Activated CD8-positive, alpha-beta memory T cell treated with anti-CD3 and anti-CD28 coated beads, Interleukin-2, amount 50 U/mL, for 48 hours (primary cell): ENCODE measurements around the gene PKD1.

Source experiments
- DNase-seq: peaks from one replicate; pipeline ENCODE4 v3.0.0-alpha.2; 2020

The PKD1 gene

DNA sequence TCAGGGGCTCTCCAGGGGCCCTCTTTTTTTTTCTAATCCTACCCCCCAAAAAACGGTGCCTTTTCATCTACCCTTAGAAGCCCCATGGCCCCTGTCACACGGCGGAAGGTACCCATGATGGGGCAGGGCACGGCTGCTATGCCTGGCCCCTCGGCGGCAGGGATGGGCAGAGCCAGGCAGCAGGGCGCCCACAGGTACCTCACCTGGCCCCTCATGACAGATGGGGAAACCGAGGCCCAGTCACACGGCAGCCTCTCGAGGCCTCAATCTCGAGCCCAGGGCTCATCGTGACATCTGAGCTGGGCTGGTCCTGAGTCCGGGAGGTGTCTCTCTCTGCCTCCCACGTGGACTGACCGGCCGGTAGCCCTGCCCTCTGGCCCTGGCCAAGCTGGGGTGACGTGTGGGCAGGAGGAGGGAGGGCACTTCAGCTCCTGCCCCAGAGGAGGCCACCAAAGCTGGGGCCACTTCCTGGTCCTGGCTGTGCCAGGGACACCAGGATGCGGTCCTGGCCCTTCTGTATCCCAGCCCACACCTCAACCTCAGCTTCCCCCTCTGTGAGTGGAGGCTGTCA, 31.5 kb upstream of the PKD1 start:
- no peak for DNase-seq

DNA sequence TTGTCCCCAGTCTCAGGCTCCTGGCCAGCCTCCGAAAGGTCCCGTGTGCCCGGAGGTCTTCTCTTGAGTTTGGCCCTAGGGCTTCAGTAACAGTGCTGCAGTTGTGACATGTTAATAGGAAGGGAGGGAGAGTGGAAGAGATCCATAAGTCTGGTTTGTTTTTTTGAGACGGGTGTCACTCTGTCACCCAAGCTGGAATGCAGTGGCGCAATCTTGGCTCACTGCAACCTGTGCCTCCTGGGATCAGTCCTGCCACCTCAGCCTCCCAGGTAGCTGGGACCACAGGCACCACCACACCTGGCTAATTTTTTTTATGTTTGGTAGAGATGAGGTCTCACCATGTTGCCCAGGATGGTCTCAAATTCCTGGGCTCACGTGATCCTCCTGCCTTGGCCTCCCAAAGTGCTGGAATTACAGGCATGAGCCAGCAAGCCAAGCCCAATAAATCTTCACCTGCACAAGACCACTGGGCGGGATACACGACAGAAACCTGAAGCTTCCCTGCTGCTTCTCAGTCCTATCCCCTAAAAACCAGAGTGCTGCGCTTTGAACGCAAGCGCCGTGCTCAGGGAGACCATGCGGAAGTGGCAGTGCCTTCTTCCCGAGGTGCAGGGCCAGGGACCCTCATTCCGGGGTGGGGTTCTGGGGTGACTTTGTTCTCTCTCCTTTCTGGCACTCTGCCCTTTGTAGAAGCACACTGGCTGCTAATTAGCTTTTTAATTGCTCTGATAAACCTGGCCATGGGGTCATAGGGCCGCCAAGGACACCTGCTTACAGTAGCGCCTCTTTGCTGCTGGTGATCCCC, 30.8 kb upstream of the PKD1 start:
- no peak for DNase-seq

DNA sequence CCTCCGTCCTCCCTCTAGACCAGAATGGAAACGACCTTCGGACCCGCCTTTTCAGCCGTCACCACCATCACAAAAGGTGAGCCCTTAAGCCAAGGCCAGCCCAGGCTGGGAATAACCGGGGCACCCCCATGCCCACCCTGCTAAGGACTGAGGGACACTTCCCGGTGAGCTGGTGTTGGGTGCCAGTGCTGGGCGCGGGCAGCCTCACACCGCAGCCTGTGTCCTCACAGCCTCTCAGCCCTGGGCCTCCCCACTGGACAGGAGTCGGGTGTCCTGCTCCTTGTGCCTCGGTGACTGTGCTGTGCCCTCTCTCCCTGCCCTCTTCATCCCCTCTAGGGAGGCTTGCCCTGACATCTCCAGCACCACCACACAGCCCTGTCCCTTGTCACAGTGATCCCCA, 30.2 kb upstream of the PKD1 start:
- DNase-seq = no peak

DNA sequence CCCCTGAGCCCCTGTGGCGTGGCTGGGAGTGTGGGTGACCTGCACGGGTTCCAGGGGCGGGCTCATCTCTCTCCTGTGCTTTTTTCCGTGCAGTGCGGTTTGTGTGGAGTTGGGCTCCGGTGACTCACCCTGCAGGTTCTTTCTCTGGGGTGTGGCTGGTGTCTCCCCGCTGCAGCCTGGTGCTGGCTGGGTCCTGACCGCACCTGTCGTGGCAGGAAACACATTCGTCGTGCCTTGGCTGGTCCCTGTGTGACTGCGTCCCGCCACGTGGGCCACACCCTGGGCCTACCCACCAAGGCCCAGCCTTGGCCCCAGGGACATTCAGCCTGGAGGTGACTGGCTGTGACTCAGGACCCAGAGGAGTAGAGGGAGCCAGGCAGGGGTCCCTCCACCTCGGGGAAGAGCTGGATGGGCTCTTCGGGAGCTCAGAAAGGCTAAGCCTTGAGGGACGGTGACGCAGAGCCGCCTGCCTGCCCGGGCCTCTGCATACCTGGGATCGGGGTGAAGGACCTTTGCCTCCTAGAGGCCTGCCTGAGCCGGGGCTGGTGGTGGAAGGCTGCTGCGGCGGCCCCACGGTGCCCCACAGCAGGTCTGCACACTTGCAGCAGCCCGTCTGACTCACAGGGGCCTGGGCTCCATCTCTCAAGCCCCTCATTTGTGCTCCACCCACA, 27.6 kb upstream of the PKD1 start:
- DNase-seq = no peak

DNA sequence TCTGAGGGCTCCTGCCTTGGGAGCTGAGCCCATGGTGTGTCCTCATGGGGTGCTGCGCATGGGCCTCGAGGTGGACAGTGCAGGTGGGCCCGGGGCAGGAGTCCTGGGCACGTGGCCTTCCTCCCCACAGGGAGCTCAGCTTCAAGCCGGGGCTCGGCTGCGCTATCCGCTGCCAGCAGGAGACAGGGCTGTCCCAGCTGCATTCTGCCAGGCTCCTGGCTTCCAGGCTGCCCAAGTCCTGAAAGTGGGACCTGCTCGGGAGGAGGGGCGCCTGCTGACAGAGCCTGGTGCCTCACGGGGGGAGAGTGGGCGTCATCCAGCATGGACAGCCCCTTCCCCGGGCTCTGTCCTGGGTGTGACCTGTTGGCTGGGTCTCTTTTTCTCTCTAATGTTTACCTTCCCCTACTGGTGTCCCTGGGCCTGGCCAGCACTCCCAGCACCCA, 27.0 kb upstream of the PKD1 start:
- DNase-seq = no peak

DNA sequence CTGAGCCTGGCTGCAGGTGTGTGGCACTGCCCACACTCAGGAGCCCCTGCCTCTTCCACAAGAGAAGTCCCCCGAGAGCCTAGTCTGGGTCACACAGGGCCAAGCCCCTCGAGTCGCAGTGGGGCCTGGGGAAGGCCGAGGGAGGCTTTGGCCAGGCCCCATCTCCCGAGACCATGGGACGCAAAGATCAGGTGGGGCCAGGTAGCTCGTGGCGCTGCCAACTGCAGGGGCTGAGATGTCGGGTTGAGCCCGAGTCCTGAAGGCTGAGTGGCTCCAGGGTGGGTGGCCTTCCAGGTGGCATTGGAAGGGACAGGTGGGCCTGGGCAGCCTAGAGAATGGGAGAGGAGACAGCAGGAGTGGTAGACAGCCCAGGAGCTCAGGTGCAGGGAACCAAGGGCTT, 26.2 kb upstream of the PKD1 start:
- DNase-seq = no peak

DNA sequence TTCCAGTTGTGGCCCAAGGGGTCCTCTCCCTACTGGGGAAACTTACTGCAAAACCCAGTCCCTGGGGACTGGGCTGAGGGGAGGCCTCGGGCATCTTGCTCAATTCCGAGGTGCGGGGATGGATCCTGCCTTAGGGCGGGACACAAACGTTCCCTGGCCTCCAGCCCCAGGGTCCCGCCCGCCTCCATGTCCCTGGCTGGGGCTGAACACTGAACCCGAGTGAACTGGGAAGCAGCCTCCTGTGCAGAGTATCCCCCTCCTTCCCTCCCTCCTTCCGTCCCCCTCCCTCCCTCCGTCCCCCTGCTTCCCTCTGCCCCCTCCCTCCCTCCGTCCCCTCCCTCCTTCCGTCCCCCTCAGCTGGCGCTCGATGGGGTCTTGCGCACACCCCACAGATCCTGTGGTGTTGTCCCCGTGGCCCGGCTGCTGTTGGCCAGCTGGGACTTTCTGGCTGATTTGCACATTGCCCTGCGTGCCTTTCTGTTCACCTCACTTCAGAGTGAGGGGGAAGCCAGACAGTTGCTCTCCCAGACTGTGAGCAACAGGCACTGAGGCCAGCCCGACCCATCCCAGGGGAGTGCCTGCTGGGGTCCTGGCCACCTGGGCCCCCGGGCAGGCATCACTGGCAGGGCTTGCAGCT, 25.3 kb upstream of the PKD1 start:
- DNase-seq = no peak

DNA sequence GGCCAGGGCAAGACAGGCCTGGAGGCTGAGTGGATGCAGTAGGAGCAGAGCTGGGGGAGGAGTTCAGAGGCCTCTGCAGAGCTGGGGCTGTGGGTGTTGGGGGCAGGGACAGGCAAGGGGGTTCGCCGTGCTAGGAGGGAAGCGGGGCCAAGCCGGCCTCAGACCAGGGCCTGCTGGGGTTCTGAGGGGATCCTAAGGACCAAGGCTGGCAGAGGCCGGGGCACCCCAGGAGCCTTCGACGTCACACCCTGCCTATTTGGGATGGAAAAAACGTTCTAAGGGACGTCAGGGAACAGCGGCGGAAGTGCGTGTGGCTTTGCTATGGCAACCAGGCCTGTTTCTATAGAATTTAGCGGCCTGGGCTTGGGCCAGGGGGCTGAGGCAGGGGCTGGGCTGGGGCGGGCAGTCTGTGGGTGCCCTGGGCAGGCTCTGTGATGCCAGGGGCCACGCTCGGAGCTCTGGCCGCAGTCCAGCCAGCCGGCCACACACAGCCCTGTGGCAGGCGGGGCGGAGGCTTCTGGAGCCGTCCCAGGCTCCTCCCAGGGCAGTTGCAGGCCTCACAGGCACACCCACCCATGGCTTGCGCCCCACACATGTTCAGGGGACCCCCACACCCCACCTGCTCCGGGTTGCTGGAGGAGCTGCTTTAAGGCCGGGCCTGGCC, 23.6 kb upstream of the PKD1 start:
- DNase-seq = no peak

DNA sequence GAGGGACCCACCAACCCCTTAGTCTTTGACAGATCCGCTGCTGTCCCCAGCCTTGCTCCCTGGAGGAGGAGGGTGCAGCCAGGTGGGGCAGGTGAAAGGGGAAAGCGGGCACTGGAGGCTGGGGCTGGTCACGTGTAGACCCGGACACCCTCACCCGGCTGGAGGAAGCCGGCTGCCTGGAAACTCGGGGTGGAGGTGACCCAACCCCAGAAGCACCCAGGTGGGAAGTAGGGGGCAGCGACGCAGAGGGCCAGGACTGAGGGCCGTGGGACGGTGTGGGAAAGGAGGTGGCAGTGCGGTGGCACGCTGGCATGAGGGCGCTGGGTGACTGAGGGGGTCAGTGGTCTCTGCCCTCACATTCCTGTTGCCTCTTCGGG, 22.6 kb upstream of the PKD1 start:
- DNase-seq = no peak

DNA sequence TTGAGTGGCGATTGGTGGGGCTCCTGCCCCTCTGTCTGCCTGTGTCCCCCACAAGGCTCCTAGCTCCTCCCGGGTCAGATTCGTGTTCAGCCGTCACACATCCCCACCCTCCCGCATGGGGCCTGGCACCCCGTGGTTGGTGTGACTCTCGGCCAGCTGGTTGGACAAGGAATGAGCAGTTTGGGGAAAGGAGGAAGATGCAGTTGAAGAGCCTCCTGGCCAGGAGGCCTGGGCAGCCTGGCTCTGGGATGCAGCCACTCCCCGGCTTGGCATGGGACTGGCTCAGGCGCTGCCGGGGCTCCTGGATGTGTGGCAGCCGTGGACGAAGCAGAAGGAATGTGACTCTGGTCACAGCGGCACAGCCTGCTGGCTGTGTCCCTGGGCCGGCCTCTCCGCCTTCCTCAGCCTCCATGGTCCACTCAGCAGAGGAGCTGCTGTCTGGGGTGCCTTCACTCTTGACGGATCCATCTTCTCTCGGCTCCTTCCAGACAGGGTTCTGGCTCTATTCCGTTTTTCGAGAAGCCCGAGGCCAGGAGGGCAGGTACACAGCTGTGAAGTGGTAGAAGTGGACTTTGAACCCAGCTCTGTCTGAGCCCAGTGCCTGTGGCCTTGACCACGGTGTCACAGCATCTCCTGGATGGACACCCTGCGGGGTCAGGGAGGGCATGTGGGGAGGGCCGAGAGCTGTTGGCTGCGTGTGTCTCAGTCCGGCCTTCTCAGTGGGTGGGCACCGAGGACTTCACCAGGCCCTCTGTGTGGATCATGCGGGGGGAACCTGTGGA, 22.0 kb upstream of the PKD1 start:
- DNase-seq = no peak

DNA sequence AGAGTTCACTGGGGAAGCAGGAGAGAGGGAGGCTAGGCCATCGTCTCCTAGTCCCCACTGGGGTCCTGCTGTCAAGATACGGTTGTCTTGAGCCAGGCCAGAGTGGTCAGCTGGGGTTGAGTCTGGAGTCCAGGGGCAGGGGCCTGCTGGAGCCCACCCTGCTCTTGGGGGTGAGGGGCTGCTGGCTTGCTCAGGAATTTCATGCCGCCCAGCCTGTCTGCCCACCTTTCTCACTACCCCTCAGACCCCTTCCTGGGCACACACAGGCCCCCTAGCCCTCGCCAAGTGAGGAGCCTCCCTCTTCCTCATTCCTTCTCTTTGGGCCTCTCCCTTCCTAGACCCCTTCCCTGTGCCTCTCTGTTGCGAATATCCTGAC, 21.1 kb upstream of the PKD1 start:
- DNase-seq = no peak

DNA sequence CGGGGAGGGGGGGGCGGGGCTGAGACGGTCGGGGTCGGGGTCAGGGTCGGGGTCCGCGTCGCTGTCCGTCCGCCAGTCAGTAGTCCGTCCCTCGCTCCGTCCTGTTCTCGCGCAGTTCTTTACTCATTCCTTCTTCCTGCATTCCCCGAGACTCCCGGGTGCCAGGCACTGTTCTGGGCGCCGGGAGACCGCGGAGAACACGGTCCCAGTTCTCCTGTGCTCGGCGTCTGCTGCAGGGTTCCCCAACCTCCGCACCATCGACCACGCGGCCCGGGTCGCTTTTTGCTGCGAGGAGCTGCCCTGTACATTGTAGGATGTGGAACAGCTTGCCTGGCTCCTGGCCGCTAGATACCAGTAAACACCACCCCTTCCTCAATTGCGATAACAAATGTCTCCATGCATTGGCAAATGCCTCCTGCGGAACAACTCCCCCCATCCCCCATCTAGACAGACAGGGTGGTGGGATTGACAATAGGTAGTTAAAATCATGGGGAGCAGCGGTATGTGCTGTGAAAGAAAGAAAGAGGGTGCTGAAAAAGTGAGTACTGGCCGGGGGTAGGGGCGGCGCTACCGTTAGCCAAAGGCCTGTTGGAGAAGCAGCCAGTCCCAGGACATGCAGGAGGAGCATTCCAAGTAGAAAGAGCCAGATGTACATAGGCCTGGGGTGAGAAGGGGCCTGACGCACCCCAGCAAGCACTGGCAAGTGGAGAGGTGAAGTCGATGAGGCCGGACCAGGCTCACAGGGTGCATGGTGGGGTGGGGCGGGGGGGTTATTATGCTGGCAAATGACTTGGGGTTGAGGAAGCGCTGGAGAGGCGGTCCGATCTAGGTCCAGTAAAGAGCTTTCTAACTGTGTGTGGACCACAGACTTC, 20.5 kb upstream of the PKD1 start:
- no peak for DNase-seq

DNA sequence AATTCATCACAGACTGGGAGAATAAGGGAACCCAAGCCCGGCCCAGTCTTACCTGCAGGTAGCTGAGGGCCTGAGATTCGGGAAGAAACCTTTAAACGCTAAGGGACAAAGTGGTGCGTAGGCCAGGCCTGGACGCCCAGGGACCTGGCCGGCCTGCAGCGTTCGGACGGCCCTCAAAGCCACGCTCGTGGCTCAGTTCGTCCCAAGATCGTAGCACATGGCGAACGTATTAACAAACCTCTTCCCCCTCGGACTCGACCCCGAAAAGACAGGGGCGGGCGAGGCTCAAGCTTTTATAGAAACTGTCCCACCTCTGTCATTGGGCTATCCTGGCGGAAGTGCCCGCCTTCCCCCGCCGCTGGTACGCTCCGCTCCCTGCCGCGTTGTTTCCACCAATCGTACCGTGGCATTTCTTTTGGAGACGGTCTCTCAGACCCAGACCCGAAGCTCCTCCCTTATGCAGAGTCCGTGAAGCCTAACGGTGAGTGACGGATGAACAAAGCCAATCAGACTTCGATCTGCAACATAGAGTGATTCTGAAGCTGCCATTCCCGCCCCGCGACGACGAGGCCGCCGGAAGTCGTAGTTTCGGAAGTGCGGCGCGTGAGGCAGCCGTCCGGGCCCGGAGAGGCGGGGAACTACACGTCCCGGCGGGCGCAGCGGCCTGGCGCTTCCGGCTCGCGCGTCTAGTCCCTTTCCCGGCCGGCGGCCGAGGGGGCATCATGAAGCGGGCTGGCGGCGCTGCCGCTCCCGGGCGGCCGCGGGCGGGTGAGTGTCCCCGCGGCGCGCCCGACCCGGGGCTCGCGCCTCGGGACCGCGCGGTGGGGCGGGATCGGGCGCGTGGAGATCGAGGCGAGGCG, 19.6 kb upstream of the PKD1 start, which contains the start of gene TRAF7:
TSS of gene TRAF7 (plus strand) at position 692 of the 860 bp plus-strand sequence. CDS start 8,139 bp downstream, outside the sequence.
- peak; percentile 97 for DNase-seq

DNA sequence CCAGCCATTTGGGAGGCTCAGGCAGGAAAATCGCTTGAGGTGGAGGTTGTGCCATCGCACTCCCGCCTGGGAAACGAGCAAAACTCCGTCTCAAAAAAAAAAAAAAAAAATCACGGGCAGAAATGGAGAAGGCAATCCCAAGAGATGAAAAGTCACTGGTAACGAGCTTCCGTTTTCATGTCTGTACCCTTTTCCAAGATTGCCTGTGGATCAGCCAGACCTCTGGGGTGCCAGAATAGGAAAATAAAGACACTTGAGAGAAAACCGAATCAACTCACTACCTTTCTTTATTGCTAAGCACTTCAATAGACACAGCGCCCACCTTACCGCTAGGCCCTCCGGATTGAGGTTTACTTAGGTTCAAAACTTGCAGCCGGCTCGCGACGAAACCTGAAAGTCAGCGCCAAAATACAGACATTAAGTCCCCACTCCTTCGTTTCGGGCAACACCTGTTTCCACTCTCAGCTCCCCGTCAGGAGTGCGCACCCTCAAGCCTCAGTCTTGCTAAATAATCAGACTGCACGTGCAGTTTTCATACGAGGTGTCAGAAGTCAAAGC, 18.9 kb upstream of the PKD1 start:
- peak; percentile 82 for DNase-seq

DNA sequence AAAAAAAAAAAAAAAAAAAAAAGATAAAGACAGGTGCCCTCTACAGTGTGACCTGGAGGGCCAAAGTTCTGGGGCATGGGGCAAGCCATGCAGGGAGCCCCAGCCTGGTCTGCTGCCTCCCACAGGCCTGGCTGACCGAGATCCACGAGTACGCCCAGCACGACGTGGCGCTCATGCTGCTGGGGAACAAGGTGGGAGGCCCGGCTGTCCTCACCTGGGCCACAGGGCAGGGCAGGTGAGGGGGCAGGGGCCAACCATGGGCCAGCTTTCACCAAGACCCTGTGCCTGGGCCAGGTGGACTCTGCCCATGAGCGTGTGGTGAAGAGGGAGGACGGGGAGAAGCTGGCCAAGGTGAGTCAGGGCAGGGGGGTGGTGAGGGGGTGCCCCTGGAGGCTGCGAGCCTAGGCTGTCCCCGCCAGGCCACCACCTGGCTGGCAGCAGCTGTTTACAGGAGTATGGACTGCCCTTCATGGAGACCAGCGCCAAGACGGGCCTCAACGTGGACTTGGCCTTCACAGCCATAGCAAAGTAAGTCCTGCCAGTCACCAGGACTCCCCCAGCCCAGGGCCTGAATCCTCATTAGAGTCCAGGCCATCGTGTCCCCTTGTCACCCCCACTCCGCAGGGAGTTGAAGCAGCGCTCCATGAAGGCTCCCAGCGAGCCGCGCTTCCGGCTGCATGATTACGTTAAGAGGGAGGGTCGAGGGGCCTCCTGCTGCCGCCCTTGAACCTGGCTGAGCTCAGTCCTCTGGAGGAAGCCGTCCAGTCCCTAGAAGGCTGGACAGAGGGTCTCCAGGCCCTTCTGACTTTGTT, 17.2 kb upstream of the PKD1 start:
- DNase-seq = peak; percentile 83

DNA sequence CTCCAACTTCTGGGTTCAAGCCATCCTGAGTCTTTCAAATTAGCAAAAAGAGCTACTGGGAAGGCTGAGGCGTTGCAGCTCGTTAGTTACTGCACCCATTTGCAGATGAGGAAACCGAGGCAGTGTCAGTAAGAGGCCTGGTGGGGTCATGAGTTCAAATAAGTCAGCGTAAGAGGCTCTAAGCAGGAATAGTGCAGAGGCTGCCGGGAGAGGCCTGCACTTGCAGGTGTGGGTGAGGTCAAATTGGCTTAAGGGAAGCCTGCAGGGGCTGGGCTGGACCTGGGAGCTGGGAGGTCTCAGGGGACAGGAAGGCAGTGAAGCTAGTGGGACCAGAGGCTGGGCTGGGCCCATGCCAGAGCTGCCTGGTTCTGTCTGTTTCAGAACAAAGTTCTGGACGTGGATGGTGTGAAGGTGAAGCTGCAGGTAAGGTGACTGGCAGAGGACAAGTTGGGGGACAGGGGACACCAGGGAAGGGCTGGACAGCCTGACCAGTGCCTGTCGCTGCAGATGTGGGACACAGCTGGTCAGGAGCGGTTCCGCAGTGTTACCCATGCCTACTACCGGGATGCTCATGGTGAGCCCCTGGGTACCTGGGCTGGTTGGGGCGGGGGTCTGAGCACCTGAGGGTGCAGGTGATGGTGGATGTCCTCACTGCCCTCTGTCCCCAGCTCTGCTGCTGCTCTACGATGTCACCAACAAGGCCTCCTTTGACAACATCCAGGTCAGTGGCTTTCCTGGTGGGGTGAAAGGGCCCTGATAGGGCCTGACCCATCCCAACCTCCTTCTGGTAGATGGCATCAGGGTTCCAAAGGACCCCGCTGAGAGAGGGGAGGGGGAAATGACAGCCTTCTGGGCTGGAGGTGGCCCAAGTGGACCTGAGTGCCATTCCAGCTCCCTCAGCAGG, 15.7 kb upstream of the PKD1 start:
- DNase-seq = peak; percentile 81

DNA sequence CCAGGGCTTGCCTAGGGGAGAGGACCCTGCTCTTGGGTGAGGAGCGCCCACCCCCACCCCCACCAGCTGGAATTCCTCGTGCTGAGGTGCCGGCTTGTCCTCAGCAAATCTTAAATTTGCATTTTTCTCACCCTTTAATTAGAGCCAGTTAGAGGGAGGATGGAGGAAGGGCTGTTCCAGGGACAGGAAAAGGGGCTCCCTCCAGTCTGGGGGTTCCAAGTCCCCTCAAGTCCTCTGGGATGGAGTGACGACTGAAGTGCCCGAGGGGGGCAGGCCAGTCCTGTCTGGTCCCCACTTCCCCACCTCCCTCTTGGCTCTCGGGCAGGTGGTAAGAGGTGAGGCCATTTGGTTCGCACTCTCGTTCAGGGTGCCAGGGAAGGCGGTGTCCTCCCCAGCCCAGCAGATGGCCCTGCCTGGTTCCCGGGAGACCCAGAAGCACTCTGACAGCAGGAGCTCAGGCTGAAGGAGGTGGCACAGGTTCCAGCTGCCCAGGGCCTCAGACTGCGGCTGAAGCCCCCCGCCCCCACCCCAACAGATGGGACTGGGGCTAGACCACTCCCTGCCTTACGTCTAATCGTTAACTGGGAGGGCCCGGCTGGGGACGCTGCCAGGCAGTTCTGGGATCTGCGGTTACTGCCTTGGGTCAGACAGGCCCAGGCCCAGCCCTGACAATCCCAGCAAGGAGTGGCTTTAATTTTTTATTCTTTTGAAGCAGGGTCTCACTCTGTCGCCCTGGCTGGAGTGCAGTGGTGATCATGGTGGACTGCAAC, 14.9 kb upstream of the PKD1 start:
- no peak for DNase-seq
